ENCODE measurements around the gene SLC23A3.

SLC23A3 gene

DNA sequence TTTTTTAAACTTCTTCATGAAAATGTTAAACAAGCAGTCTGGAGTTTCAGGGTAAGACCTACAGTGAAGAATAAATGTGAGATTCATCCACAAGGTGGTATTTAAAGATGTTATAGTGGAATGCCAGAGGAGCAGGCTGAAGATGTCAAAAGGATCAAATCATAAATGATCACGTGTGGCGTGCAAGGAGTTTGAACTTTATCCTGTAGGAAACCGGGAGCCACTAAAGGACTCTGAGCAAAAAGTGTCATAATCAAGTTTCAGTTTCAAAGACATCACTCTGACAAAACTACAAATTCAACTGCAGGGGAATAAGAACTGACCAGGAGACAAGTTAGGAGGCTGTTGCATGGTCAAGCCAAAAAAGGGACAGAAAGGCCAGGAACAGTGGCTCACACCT, 29.1 kb downstream of the SLC23A3 start:
- no peak for DNase-seq

- no peak for DNase-seq
Observed at GRCh38 chr2:219133976-219134375, 35.9 kb downstream of the SLC23A3 start.

GRCh38 chr2:219131744-219132143, 38.1 kb downstream of the SLC23A3 start:
- DNase-seq: no peak

DNA sequence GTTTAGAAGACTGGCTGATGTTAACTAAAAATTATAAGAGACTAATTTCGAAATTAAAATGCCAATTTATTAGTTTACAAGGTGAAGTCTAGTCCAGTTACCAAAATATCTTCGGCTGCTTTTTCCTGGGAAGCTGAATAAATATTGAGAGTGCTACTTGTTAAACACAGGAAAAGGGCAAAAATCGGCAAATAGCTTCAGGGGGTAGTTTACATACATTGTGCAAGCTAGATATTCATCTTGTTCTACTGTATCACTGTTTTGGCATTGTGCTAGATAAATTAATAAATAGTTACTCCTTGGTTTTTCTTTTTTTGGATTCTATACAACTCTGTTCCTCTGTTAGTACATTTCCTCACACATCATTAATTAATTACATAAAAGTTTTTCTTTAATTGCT, 38.5 kb downstream of the SLC23A3 start:
- DNase-seq: no peak

DNA sequence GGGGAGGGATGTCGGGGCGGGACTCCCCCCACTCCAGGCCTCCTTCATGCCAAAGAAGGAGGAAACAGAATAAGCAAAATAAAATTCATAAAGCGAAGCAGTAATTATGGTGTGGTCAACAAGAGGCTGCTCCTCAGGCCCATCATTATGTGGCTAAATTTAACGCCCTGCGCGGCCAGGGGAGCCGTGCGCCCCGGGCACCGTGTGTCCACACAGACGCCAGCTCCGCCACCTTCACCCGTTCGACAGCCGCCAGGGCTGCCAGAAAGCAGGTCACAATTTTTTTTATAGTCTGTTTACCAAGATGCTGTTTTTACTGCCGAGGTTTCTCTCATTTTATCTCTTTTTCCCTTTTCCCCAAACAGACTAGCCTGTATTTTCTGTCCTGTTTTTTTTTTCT, 40.2 kb downstream of the SLC23A3 start:
- no peak for DNase-seq

- no peak for DNase-seq
Observed at GRCh38 chr2:219128396-219128795, 41.4 kb downstream of the SLC23A3 start.

- DNase-seq: no peak
Observed at GRCh38 chr2:219127037-219127635, 42.7 kb downstream of the SLC23A3 start.

- no peak for DNase-seq
Observed at GRCh38 chr2:219126555-219126954, 43.3 kb downstream of the SLC23A3 start.

DNA sequence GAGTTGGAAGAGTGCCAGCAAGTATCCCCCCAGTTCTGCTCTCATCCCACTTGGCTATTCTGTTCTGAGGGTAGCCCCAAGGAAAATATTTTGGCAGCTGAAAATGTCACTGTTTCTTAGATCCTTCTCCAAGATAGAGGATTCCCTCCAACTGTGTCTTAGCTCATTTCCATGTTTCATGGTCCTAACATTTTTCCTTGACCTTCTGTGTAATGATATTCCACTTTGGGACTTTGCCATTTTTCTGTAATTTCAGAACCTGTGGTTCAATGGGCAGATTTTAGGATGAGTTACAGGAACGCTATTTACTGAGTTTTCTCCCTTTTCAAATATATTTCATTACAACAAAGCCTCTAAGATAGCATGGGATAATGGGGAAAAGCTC, 44.0 kb downstream of the SLC23A3 start:
- DNase-seq: no peak

DNA sequence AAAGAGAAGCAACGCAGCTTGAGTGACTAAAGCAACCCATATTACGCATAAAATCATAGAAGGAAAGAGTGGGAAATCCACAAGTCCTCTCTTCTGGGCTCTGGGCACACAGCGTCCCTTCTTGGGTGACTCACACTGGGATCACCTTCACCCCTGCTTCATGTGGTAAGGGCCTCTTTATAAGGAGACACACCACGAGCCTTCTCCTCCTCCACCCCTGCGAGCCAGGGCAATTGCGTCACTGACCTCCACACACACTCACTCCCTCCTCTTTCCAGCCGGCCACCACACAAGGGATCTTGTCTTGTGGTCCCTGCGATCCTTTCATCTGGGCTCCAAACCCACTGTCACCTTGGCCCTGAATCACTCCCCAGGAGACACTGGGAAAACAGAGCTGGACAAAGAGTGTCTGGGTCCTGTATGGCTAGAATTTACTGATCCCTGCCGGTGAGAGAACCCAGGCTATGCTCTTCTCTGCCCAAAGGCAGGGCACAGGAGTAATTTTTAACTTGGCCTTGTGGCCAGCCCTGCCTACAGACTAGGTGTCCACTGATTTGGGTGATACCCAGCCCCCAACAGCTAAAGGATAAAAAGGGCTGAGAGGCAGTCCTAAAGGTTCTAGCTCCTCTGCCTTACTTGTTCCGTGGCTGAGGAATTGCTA, 44.5 kb downstream of the SLC23A3 start:
- peak; percentile 26 to 67 for DNase-seq

- DNase-seq: no peak
Observed at GRCh38 chr2:219124381-219125110, 45.3 kb downstream of the SLC23A3 start.

DNA sequence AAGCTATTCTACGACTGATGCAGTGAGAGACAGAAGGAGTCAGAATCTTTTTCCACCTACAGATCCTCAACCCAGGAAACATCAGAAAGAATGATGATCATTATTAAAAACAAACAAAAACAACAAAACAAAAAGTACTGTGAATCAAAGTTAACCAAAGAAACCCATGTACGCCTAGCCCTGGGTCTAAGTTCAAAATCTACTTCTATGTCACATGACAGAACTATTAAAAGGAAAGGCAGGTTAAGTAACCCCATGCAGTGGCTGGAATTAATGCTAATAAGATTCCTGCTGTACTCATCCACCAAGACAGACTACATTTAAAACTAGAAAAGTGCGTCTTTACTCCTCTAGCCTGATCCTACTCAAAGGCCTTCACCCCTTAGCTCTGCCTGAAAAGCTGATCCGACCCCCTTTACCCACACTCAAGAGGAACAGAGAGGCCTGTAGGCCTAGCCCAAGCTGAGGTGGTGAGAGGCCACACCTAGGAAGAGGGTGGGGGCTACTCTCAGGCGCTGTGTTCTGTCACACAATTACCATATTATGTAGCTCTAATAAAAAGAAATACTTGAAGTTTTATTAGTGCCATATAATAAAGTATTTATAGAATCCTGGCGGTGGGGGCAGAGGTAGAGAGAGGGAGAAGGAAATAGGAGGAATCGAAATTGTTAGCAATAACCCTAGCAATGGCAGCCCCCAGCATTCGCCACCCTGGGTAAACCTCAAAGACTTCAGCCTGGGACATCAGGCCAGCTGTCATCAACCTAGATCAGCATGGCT, 46.3 kb downstream of the SLC23A3 start:
- DNase-seq: no peak

DNA sequence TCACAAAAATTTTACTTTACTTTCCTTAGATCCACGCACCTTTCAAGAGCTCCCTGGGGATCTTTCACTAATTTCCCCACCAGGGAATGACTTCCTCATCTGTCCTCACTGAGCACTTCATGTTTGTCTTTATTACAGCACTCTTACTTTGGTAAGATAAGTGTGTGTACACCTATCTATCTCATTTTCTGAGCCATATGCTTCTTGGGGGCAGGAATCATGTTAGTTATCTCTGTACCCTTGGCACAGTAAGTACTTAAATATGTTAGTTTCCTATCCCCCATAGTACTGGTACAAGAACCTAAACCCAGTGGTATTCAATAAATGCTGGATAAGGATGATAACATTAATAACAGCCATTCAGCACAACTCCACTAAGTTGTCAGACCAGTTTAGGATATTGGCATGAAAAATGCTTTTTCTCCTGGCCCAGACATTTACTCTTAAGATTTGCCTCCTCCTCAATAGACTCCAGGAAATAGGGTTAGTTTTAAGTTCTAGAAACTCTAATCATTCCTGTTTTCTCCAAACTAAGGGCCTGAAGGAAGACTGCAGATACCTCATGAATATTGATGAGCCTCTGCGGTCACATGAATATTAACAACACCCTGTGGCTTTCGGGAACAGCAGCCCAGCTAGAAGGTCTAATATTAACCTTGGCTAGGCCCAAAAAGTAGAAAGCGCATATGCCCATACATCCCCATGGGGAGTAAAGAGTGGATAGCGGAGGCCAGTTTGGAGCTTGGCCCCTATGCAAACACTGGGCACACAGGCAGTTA, 47.4 kb downstream of the SLC23A3 start:
- DNase-seq: no peak

DNA sequence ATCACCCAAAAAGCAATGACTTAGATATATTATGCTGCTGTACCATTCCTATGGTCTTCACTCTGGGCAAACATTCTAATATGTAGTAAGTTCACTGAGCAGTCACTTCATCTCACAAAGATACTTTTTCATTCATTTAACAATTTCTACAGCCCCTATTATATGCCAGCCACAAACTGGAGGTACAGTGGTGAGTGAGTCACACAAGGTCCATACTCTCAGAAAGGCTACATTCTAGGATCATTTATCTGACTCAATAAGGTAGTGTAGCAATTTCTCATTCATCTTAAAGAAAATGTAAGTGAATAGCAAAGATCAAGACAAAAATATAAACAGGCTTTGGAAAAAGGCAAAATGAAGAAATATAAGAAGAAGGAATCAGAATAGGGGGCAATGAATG, 49.7 kb downstream of the SLC23A3 start:
- DNase-seq: no peak

- peak; percentile 48 to 54 for DNase-seq
Observed at GRCh38 chr2:219119422-219120043, 50.3 kb downstream of the SLC23A3 start.

- DNase-seq: no peak
Observed at GRCh38 chr2:219118504-219118903, 51.3 kb downstream of the SLC23A3 start.

GRCh38 chr2:219116776-219117646, 52.8 kb downstream of the SLC23A3 start:
- DNase-seq: no peak

- no peak for DNase-seq
Observed at GRCh38 chr2:219112651-219113338, 57.0 kb downstream of the SLC23A3 start.

DNA sequence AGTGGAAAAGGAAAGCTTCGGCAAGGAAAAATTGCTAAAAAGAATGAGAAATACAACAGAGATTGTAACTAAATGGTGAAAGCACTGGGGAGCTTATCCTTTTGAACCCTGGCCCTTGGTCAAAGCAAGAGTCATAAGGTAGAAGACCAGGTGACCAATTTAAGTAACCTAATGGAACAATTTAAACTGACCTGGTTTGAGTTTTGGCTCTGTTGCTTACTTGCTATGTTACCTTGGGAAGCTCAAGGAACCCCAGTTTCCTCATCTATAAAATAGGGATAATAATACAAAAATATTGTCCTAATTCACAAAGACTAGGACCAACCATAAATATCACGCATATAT, 57.8 kb downstream of the SLC23A3 start:
- DNase-seq: no peak
